ENCODE data around the gene VLDLR. TPM values are rescaled to one million over a fixed set of nuclear protein-coding genes. Genes with fewer than 3 reads are reported as not detected.
A peak's percentile ranks its signal among the peaks of the same experiment; 100 is the strongest.

VLDLR gene
- total RNA-seq, 1 donor from 2014 or later, result 106 TPM

DNA sequence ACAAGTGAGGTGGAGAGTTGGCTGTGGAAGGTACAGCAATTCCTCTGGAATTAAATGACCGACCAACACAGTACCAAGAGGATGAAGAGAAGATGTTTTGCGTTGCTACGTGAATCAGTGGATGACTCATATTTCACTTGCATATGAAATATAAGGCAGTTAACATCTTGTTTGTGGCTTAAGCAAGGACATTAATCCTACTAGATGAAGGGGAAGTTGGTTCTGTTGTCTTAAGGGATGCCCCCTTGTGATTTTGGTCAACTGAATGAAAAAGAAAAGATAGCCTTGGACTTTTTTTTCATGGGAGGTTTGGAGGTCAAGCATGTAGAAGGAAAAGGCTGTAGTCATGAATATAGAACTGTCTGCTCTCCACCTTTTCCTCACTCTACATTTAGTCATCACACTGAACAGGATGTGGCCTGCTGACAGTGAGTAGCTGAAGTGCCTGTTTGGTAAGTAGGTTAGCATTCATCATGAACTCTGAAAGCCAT is 33.9 kb downstream of the VLDLR start:
- DNase-seq (ENCODE audit: low spot score), result no peak
- peaks cover 22% of the 10 kb centered on the region for H3K4me1 Mint-ChIP-seq (ENCODE audit: low read depth)
- no peak overlapping the region for H3K4me3 Mint-ChIP-seq (ENCODE audit: unreplicated experiment)
- no peaks in the 10 kb centered on the region for H3K9me3 Mint-ChIP-seq (ENCODE audit: low read depth)
- TF ChIP-seq, protein P1, sequence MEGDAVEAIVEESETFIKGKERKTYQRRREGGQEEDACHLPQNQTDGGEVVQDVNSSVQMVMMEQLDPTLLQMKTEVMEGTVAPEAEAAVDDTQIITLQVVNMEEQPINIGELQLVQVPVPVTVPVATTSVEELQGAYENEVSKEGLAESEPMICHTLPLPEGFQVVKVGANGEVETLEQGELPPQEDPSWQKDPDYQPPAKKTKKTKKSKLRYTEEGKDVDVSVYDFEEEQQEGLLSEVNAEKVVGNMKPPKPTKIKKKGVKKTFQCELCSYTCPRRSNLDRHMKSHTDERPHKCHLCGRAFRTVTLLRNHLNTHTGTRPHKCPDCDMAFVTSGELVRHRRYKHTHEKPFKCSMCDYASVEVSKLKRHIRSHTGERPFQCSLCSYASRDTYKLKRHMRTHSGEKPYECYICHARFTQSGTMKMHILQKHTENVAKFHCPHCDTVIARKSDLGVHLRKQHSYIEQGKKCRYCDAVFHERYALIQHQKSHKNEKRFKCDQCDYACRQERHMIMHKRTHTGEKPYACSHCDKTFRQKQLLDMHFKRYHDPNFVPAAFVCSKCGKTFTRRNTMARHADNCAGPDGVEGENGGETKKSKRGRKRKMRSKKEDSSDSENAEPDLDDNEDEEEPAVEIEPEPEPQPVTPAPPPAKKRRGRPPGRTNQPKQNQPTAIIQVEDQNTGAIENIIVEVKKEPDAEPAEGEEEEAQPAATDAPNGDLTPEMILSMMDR (IDR thresholded peaks at IDR 0.05), result no peak
- peaks cover 32% of the 10 kb centered on the region for H3K36me3 Mint-ChIP-seq (ENCODE audit: low read depth)
- H3K27me3 Mint-ChIP-seq (ENCODE audit: low read depth), result no peaks in the 10 kb centered on the region
- peak overlapping the region; percentile 76 for H3K27ac Mint-ChIP-seq (ENCODE audit: unreplicated experiment)

DNA sequence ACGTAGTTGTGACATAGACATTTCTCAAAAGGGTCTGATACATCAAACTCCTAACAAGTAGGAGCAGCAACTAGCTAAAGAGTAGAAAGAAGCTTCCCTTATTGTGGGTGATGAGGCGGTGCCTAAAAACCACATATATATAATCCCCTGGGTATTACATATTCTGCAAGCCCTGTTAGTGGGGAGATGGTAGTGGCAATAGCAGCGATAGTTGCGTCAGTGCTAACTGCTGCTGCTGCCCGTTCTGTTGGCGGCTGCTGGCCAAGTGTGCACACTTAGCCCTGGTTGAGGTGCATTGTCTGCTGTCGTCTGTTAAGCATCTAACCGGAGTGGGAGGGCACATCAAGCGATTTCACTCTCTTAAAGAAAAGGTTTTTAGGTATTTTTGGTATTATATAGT is 35.8 kb downstream of the VLDLR start:
- Mint-ChIP-seq H3K27me3 (ENCODE audit: low read depth) (no peaks in the 10 kb centered on the region), H3K36me3 (ENCODE audit: low read depth) (peaks cover 18% of the 10 kb centered on the region), H3K9me3 (ENCODE audit: low read depth) (no peaks in the 10 kb centered on the region), H3K4me3 (ENCODE audit: unreplicated experiment) (no peak overlapping the region), H3K4me1 (ENCODE audit: low read depth) (peaks cover 30% of the 10 kb centered on the region), H3K27ac (ENCODE audit: unreplicated experiment) (no peak overlapping the region)
- DNase-seq (ENCODE audit: low spot score), result no peak
- TF ChIP-seq, protein P1 (IDR thresholded peaks at IDR 0.05), result no peak

DNA sequence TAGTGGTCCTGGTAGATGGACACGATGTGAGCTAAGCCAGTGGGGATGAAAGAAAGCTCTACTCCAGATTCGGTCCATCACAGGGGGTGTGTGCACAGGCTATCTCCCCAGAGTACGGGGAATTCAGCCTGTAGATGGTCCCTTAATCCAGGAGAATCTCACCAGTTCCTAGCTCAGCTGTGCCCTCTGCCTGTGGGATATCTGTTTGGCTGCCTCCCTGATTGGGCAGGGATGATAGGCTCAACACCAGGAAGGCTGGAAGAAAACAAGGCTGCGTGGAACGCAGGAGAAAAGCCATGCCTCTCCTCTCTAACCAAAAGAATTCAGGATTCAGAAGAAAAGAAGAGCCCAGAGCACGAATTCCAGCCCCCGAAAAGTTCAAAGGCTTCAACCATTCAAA is 40.9 kb downstream of the VLDLR start:
- no peak for DNase-seq (ENCODE audit: low spot score)
- H3K27me3 Mint-ChIP-seq (ENCODE audit: low read depth), result no peaks in the 10 kb centered on the region
- no peak overlapping the region for H3K27ac Mint-ChIP-seq (ENCODE audit: unreplicated experiment)
- TF ChIP-seq, protein P1 (IDR thresholded peaks at IDR 0.05), result peak; percentile 50
- H3K9me3 Mint-ChIP-seq (ENCODE audit: low read depth), result no peaks in the 10 kb centered on the region
- peaks cover 22% of the 10 kb centered on the region for H3K4me1 Mint-ChIP-seq (ENCODE audit: low read depth)
- no peak overlapping the region for H3K4me3 Mint-ChIP-seq (ENCODE audit: unreplicated experiment)
- H3K36me3 Mint-ChIP-seq (ENCODE audit: low read depth), result no peaks in the 10 kb centered on the region

DNA sequence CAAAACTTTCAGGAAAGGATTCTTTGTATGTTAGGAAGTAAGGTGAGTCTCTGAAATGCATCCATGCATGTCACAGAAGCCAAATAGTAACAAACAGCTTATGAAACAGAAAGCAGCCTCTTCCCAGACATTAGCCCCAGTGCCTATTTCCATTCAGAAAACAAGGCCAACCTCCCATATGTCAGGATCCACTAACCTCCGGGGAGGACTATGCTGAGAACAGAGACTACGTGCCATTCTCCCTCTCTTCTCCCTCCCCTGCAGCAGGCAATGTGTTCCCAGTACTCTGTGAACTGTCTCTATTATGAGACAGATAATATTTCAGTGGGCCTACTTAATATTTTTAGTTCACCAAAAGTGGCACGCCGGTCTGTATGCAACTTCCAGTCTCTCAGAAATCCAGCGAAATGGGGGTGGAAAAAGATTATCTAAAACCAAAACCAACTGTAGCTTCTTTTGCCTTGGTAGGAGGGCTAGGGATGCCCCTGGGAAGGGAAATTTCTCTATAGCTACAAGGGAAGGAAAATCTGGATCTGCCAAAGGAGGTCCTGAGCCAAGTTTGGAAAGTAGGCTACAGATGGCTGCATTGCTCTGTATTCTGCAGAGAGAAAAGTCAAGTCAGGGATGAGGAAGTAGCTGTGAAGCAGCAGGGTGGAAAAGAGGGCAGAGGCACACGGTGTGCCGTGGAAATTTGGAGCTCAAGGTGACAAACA is 42.0 kb downstream of the VLDLR start:
- no peak for DNase-seq (ENCODE audit: low spot score)
- Mint-ChIP-seq H3K4me1 (ENCODE audit: low read depth) (peaks cover 19% of the 10 kb centered on the region), H3K4me3 (ENCODE audit: unreplicated experiment) (no peak overlapping the region), H3K27ac (ENCODE audit: unreplicated experiment) (no peak overlapping the region), H3K9me3 (ENCODE audit: low read depth) (no peaks in the 10 kb centered on the region), H3K36me3 (ENCODE audit: low read depth) (no peaks in the 10 kb centered on the region), H3K27me3 (ENCODE audit: low read depth) (no peaks in the 10 kb centered on the region)
- TF ChIP-seq, protein P1 (IDR thresholded peaks at IDR 0.05), result no peak

DNA sequence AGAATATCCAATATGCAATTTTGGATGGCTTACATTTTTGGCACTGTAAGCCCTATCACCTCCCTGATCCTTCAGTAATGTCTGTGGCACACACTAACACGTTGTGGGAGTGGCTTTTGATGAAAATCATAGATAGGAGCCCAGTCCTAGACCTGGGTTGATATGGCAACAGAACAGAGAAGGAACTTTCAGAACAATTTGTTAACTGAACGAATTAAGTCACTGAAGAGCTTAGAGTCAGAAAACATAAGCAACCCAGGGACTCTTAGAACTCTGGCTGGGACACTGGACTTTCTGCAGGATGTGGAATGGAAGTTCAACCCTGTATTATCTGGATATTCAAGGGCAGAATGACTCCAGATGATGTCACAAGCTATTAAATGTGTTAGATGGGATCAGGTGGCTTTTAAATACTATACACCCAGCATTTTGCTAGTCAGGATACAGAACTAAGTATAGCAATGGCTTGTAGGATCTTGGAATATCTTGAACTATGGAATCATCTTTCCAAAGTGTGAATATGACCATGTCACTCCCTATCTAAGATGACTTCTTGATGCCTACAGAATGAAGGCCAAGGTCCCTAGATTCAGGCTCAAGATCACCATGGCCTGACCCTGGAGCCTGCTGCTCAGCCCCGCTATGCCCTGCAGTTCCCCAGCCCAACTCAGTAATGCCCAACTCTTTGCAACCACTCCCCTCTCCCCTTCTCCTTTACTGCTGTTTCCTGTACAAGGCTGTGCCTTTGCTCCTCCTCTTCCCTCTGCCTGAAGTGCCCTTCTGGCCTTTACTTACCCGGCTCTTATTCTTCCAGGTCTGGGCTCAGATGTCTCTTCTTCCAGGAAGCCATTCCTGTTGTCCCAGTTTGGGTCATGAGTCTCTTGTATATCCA is 42.8 kb downstream of the VLDLR start:
- no peaks in the 10 kb centered on the region for H3K9me3 Mint-ChIP-seq (ENCODE audit: low read depth)

More for the DNA sequence above, 42.8 kb downstream of the VLDLR start:
- peaks cover 19% of the 10 kb centered on the region for H3K4me1 Mint-ChIP-seq (ENCODE audit: low read depth)
- no peak overlapping the region for H3K27ac Mint-ChIP-seq (ENCODE audit: unreplicated experiment)
- H3K27me3 Mint-ChIP-seq (ENCODE audit: low read depth), result no peaks in the 10 kb centered on the region
- H3K36me3 Mint-ChIP-seq (ENCODE audit: low read depth), result no peaks in the 10 kb centered on the region
- no peak overlapping the region for H3K4me3 Mint-ChIP-seq (ENCODE audit: unreplicated experiment)
- TF ChIP-seq, protein P1 (IDR thresholded peaks at IDR 0.05), result no peak
- DNase-seq (ENCODE audit: low spot score), result no peak

All from chondrocyte (in vitro differentiated cells).